Peyer's patch (tissue), 4 donors: ENCODE data around the gene DHX34. TPM values are rescaled to one million over a fixed set of nuclear protein-coding genes. Genes with fewer than 3 reads are reported as not detected.
"Not testable (repeated sequence)": the region's sequence is repeated elsewhere in the genome, so short reads cannot be mapped to it uniquely, and the experiment has no call there.

Experiments used
- DNase-seq, 3 donors: peaks; one replicate each; pipeline ENCODE4 v3.0.0-alpha.2; 2017 to 2019
- H3K27ac ChIP-seq, 4 donors: fragments of 200-600 bp; sonication (generic); one replicate each; pipeline ENCODE4 v1.5.1; 2016 to 2019
- H3K27me3 ChIP-seq, 2 donors: fragments of 200-600 bp; sonication (generic); one replicate each; pipeline ENCODE4 v1.5.1; 2019
- H3K36me3 ChIP-seq, 3 donors: fragments of 200-600 bp; sonication (generic); one replicate each; pipeline ENCODE4 v1.5.1; 2016 to 2019
- H3K4me1 ChIP-seq, 4 donors: fragments of 200-600 bp; sonication (generic); one replicate each; pipeline ENCODE4 v1.5.1; 2016 to 2019
- H3K4me3 ChIP-seq, 4 donors: fragments of 200-600 bp; sonication (generic); 1 replicate in 3 of 4; 2 replicates in 1 of 4; pipeline ENCODE4 v1.5.1; 2016 to 2019; ENCODE audit warnings: mild to moderate bottlenecking in 1 of 4
- H3K9me3 ChIP-seq, 4 donors: fragments of 200-600 bp; sonication (generic); one replicate each; pipeline ENCODE4 v1.5.1; 2016 to 2019; ENCODE audit warnings: mild to moderate bottlenecking in 1 of 4
- POLR2A ChIP-seq, 2 donors: fragments of 450-650 bp; IDR thresholded peaks; one replicate each; pipeline ENCODE4 v1.5.1; 2017; ENCODE audit warnings: antibody characterized with exemption in 2 of 2, mild to moderate bottlenecking in 2 of 2, moderate library complexity in 2 of 2
- total RNA-seq, 4 donors: library from RNA; depleted of rRNA; stranded (reverse); fragments of >200 nt; gene quantifications; one replicate each; pipeline ENCODE4 v1.1.0, GENCODE V29; 2016
- TF ChIP-seq, protein P1 (sequence below), 6 experiments: fragments of 450-650 bp in 4 of 6; fragments of 200-600 bp in 2 of 6; sonication (generic) in 1 of 6; IDR thresholded peaks; one replicate each; pipeline ENCODE4 v1.5.1; 2017 to 2019; ENCODE audit warnings: antibody characterized with exemption in 6 of 6, mild to moderate bottlenecking in 3 of 6, moderate library complexity in 1 of 6

The DHX34 gene
- total RNA-seq, 4 donors from 2014 or later, result 13.1 to 51.2 (median 30.0) TPM

DNA sequence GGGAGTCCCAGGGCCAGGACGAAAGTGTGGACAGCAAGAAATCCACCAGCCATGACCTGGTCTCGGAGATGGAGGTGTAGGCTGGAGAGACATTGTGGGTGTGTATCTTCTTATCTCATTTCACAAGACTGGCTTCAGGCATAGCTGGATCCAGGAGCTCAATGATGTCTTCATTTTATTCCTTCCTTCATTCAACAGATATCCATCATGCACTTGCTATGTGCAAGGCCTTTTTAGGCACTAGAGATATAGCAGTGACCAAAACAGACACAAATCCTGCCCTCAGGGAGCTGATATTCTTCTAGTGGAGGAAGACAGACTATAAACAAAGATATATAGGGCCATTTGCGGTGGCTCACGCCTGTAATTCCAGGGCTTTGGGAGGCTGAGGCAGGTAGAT, 7.4 kb upstream of the DHX34 start:
- no peak for TF ChIP-seq POLR2A (IDR thresholded peaks at IDR 0.05)
- TF ChIP-seq, protein P1, sequence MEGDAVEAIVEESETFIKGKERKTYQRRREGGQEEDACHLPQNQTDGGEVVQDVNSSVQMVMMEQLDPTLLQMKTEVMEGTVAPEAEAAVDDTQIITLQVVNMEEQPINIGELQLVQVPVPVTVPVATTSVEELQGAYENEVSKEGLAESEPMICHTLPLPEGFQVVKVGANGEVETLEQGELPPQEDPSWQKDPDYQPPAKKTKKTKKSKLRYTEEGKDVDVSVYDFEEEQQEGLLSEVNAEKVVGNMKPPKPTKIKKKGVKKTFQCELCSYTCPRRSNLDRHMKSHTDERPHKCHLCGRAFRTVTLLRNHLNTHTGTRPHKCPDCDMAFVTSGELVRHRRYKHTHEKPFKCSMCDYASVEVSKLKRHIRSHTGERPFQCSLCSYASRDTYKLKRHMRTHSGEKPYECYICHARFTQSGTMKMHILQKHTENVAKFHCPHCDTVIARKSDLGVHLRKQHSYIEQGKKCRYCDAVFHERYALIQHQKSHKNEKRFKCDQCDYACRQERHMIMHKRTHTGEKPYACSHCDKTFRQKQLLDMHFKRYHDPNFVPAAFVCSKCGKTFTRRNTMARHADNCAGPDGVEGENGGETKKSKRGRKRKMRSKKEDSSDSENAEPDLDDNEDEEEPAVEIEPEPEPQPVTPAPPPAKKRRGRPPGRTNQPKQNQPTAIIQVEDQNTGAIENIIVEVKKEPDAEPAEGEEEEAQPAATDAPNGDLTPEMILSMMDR (IDR thresholded peaks at IDR 0.05), result no peak
- H3K9me3 ChIP-seq, result no peaks in the 10 kb centered on the region
- no peaks in the 10 kb centered on the region for H3K27me3 ChIP-seq
- H3K4me3 ChIP-seq, result no peak overlapping the region
- no peak for DNase-seq
- H3K27ac ChIP-seq, result no peak overlapping the region
- H3K4me1 ChIP-seq, result no peaks in the 10 kb centered on the region
- no peaks in the 10 kb centered on the region for H3K36me3 ChIP-seq

DNA sequence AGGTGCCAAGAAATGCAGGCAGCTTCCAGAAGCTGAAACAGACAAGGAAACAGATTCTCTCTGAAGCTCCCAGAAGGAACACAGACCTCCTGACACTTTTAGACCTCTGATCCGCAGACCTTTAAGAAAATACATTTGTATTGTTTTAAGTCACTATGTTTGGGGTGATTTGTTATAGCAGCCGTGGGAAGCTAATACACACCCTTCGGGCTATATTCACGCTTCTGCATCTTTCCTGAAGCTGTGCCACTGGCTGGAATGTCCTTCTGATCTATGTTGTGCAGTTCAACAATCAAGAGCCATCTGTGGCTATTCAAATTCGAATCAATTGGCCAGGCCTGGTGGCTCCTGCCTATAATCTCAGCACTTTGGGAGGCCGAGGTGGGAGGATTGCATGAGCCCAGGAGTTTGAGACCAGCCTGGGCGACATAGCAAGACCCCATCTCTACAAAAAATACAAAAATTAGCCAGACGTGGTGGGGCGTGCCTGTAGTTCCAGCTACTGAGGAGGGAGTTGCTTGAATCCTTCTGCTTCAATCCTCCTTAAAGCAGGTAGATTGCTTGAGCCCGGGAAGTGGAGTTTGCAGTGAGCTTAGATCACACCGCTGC, 5.8 kb upstream of the DHX34 start:
- DNase-seq, result no peak
- TF ChIP-seq, protein P1 (IDR thresholded peaks at IDR 0.05), result no peak
- no peak for TF ChIP-seq POLR2A (IDR thresholded peaks at IDR 0.05)
- Histone ChIP-seq H3K27me3 (no peaks in the 10 kb centered on the region), H3K4me1 (no peaks in the 10 kb centered on the region), H3K36me3 (no peaks in the 10 kb centered on the region), H3K4me3 (no peak overlapping the region), H3K27ac (no peak overlapping the region), H3K9me3 (no peaks in the 10 kb centered on the region)

DNA sequence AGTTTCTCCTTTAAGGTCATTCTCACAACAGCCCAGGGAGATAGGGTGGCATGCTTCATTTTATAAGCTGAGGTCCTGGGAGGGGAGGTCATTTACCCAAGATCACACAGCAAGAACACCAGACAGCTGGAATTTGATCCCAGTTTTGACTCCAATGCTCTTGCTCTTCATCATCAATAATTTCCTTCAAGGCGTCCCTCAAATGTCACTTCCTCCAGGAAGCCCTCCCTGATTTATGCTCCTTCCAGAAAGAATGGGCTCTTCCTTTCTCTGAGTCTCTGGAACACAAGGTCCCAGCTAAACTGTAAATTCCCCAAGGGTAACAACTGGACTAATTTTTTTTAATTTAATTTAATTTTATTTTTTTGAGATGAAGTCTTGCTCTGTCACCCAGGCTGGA, 4.7 kb upstream of the DHX34 start:
- DNase-seq, result no peak
- H3K36me3 ChIP-seq, result no peaks in the 10 kb centered on the region
- H3K9me3 ChIP-seq, result no peaks in the 10 kb centered on the region
- no peak overlapping the region for H3K4me3 ChIP-seq
- no peak overlapping the region for H3K27ac ChIP-seq
- TF ChIP-seq, protein P1 (IDR thresholded peaks at IDR 0.05), result no peak
- TF ChIP-seq POLR2A (IDR thresholded peaks at IDR 0.05), result no peak
- peaks cover 0 to 4% (median 0%) of the 10 kb centered on the region in 4 donors for H3K4me1 ChIP-seq
- H3K27me3 ChIP-seq, result no peaks in the 10 kb centered on the region

DNA sequence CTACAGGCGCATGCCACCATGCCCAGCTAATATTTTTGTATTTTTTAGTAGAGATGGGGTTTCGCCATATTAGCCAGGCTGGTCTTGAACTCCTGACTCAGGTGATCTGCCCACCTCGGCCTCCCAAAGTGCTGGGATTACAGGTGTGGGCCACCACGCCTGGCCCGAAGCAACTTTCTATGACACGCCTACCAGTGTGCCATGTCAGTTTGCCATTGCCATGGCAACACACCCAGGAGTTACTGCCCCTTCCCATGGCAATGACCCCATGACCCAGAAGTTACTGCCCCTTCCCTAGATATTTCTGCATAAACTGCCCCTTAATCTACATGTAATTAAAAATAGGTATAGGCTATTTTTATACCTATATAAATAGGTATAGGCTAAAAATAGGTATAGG, 3.1 kb upstream of the DHX34 start:
- DNase-seq, H3K27ac ChIP-seq: not testable (repeated sequence)

DNA sequence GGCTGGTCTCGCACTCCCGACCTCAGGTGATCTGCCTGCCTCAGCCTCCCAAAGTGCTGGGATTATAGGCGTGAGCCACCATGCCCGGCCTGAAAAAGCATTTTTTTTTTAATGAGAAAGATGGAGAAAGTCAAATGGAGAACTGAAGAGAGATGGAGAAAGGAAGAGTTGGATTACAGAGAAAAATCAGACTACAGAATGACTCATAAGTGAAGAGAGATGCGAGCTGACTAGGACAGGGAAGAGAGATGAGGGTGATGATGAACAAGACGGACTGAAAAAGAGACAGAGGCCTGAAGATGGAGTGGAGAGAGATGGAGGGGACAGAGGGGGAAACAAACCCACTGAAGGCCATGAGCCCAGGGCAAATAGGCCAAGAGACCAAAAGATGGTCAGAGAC, 1.5 kb downstream of the DHX34 start:
- Histone ChIP-seq H3K4me3 (no peak overlapping the region), H3K27ac (no peak overlapping the region), H3K4me1 (peaks cover 0 to 22% (median 2%) of the 10 kb centered on the region in 4 donors), H3K36me3 (peaks cover 0 to 30% (median 0%) of the 10 kb centered on the region in 3 donors), H3K27me3 (no peaks in the 10 kb centered on the region), H3K9me3 (no peaks in the 10 kb centered on the region)
- TF ChIP-seq, protein P1 (IDR thresholded peaks at IDR 0.05), result no peak
- TF ChIP-seq POLR2A (IDR thresholded peaks at IDR 0.05), result no peak
- DNase-seq, result no peak

More for the DNA sequence above, 3.1 kb upstream of the DHX34 start:
- H3K4me1 ChIP-seq, result peaks cover 0 to 12% (median 2%) of the 10 kb centered on the region in 4 donors
- not testable (repeated sequence) for H3K27me3 ChIP-seq, H3K36me3 ChIP-seq, H3K9me3 ChIP-seq, H3K4me3 ChIP-seq

DNA sequence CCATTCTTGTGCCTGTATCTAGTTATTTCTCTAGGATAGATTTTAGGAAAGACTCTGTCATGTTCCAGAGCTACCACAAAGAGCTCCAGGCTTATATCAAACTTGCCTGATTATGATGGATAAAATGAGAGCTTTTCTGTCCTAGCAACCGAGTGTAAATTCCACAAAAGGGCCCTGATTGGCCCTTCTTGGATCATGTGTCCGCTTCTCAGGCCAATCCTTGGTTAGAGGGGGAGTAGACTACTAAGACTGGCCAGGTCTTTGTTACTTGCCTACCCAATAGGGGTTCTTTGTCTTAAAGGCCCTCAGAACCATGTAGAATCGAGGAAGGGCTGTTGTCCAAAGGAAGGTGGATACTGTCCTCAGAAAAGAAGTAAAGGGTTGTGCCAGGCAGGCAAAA, 2.4 kb downstream of the DHX34 start:
- DNase-seq, result no peak
- no peaks in the 10 kb centered on the region for H3K27me3 ChIP-seq
- H3K4me1 ChIP-seq, result peaks cover 0 to 22% (median 2%) of the 10 kb centered on the region in 4 donors
- peaks cover 0 to 40% (median 0%) of the 10 kb centered on the region in 3 donors for H3K36me3 ChIP-seq
- no peak overlapping the region for H3K4me3 ChIP-seq
- no peaks in the 10 kb centered on the region for H3K9me3 ChIP-seq
- TF ChIP-seq POLR2A (IDR thresholded peaks at IDR 0.05), result no peak
- TF ChIP-seq, protein P1 (IDR thresholded peaks at IDR 0.05), result no peak
- no peak overlapping the region for H3K27ac ChIP-seq
